ENCODE data around the gene FOXJ3. TPM values are rescaled to one million over a fixed set of nuclear protein-coding genes. Genes with fewer than 3 reads are reported as not detected.

FOXJ3 gene
- total RNA-seq, 2 donors from 2014 or later = 39.9 to 44.8 TPM

GRCh38 chr1:42258218-42258617 lies 76.8 kb downstream of the FOXJ3 start:
- no peak overlapping the region for H3K4me3 ChIP-seq
- H3K9me3 ChIP-seq = no peaks in the 10 kb centered on the region
- no peak overlapping the region for H3K27ac ChIP-seq
- no peaks in the 10 kb centered on the region for H3K4me1 ChIP-seq
- H3K36me3 ChIP-seq = no peaks in the 10 kb centered on the region
- intact Hi-C loops (cut with DNase I) = no loop called here
- DNase-seq = no peak
- H3K27me3 ChIP-seq = no peaks in the 10 kb centered on the region
- H3K9ac ChIP-seq (ENCODE audit: low read depth in 2 of 2, low read length in 2 of 2) = no peak overlapping the region
- TF ChIP-seq, protein P1, sequence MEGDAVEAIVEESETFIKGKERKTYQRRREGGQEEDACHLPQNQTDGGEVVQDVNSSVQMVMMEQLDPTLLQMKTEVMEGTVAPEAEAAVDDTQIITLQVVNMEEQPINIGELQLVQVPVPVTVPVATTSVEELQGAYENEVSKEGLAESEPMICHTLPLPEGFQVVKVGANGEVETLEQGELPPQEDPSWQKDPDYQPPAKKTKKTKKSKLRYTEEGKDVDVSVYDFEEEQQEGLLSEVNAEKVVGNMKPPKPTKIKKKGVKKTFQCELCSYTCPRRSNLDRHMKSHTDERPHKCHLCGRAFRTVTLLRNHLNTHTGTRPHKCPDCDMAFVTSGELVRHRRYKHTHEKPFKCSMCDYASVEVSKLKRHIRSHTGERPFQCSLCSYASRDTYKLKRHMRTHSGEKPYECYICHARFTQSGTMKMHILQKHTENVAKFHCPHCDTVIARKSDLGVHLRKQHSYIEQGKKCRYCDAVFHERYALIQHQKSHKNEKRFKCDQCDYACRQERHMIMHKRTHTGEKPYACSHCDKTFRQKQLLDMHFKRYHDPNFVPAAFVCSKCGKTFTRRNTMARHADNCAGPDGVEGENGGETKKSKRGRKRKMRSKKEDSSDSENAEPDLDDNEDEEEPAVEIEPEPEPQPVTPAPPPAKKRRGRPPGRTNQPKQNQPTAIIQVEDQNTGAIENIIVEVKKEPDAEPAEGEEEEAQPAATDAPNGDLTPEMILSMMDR (IDR thresholded peaks at IDR 0.05) = no peak

GRCh38 chr1:42251042-42251441 lies 84.0 kb downstream of the FOXJ3 start:
- no peaks in the 10 kb centered on the region for H3K4me1 ChIP-seq
- H3K9ac ChIP-seq (ENCODE audit: low read depth in 2 of 2, low read length in 2 of 2) = no peak overlapping the region
- H3K27me3 ChIP-seq = no peaks in the 10 kb centered on the region
- intact Hi-C loops (cut with DNase I) = no loop called here
- no peaks in the 10 kb centered on the region for H3K36me3 ChIP-seq
- no peaks in the 10 kb centered on the region for H3K9me3 ChIP-seq
- TF ChIP-seq, protein P1 (IDR thresholded peaks at IDR 0.05) = no peak
- no peak overlapping the region for H3K27ac ChIP-seq
- DNase-seq = no peak
- H3K4me3 ChIP-seq = no peak overlapping the region

GRCh38 chr1:42250164-42250563 lies 84.9 kb downstream of the FOXJ3 start:
- H3K27ac ChIP-seq = no peak overlapping the region
- H3K9ac ChIP-seq (ENCODE audit: low read depth in 2 of 2, low read length in 2 of 2) = no peak overlapping the region
- no peaks in the 10 kb centered on the region for H3K4me1 ChIP-seq
- DNase-seq = no peak
- H3K4me3 ChIP-seq = no peak overlapping the region
- intact Hi-C loops (cut with DNase I) = no loop called here
- H3K9me3 ChIP-seq = no peaks in the 10 kb centered on the region
- TF ChIP-seq, protein P1 (IDR thresholded peaks at IDR 0.05) = no peak
- no peaks in the 10 kb centered on the region for H3K27me3 ChIP-seq
- no peaks in the 10 kb centered on the region for H3K36me3 ChIP-seq

GRCh38 chr1:42240966-42241755 lies 93.9 kb downstream of the FOXJ3 start:
- Histone ChIP-seq H3K9me3 (no peaks in the 10 kb centered on the region), H3K36me3 (no peaks in the 10 kb centered on the region), H3K4me1 (no peaks in the 10 kb centered on the region), H3K4me3 (no peak overlapping the region), H3K27me3 (no peaks in the 10 kb centered on the region), H3K27ac (no peak overlapping the region), H3K9ac (ENCODE audit: low read depth in 2 of 2, low read length in 2 of 2) (no peak overlapping the region)
- TF ChIP-seq, protein P1 (IDR thresholded peaks at IDR 0.05) = no peak
- intact Hi-C loops (cut with DNase I) = no loop called here
- DNase-seq = no peak

DNA sequence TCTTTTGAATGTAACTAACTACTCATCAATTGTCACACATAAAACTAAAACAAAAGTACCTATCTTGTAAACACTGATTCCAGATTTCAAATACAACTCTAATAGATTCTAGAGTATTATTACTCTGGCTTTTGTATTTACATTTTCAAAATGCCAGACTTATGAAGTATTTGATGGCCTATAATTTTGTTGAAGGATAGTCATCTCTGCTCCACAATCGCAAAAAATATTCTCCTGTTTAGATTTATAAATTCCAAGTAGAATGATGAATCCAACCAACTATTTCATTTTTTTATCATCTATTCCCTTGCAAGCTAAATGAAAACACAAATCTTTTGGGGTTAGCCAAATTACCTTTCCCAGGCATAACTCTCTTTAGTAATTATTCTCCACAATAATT lies 95.5 kb downstream of the FOXJ3 start:
- DNase-seq = no peak
- H3K4me1 ChIP-seq = no peaks in the 10 kb centered on the region
- H3K36me3 ChIP-seq = no peaks in the 10 kb centered on the region
- H3K9ac ChIP-seq (ENCODE audit: low read depth in 2 of 2, low read length in 2 of 2) = no peak overlapping the region
- H3K27ac ChIP-seq = no peak overlapping the region
- H3K27me3 ChIP-seq = no peaks in the 10 kb centered on the region
- H3K4me3 ChIP-seq = no peak overlapping the region
- intact Hi-C loops (cut with DNase I) = no loop called here
- TF ChIP-seq, protein P1 (IDR thresholded peaks at IDR 0.05) = no peak
- H3K9me3 ChIP-seq = no peaks in the 10 kb centered on the region
